Mesodermal cell (in vitro differentiated cells): ENCODE results near the gene RFX4.
A peak's percentile ranks its signal among the peaks of the same experiment; 100 is the strongest.

ENCODE experiments used
- H3K27ac ChIP-seq: 2 replicates; pipeline ENCODE4 v1.7.0; 2013; ENCODE audit warnings: mild to moderate bottlenecking, low read depth, low read length, moderate library complexity; ENCODE audit not compliant: severe bottlenecking
- H3K36me3 ChIP-seq: 2 replicates; pipeline ENCODE4 v1.7.1; 2013; ENCODE audit warnings: mild to moderate bottlenecking, low read length, moderate library complexity; ENCODE audit not compliant: control insufficient read depth, insufficient read depth
- H3K4me1 ChIP-seq: one replicate; pipeline ENCODE4 v1.7.1; 2013; ENCODE audit warnings: mild to moderate bottlenecking, low read length; ENCODE audit not compliant: insufficient read depth, control insufficient read depth, poor library complexity, severe bottlenecking
- H3K4me3 ChIP-seq: 2 replicates; pipeline ENCODE4 v1.7.0; 2013; ENCODE audit warnings: low read length, control low read depth, mild to moderate bottlenecking; ENCODE audit not compliant: insufficient read depth, poor library complexity, severe bottlenecking; ENCODE audit errors: extremely low read depth
- H3K9me3 ChIP-seq: 2 replicates; pipeline ENCODE4 v1.7.1; 2013; ENCODE audit warnings: mild to moderate bottlenecking, low read length, moderate library complexity; ENCODE audit not compliant: control insufficient read depth
- WGBS, 2 experiments: methylation state at CpG; one replicate each; pipeline ENCODE4 v1.1.5; 2013; ENCODE audit warnings: missing lambda C conversion rate in 2 of 2; ENCODE audit not compliant: insufficient coverage in 2 of 2; 5-methylcytosine and 5-hydroxymethylcytosine counted together

Gene RFX4

GRCh38 chr12:106672314-106673025 lies 89.7 kb downstream of the RFX4 start:
- WGBS, 2 experiments, result 38 to 50% methylated on average over 2 to 3 of the region's 8 CpGs
- no peak overlapping the region for H3K4me3 ChIP-seq
- no peaks in the 10 kb centered on the region for H3K36me3 ChIP-seq
- no peaks in the 10 kb centered on the region for H3K9me3 ChIP-seq
- H3K4me1 ChIP-seq, result peaks cover 5% of the 10 kb centered on the region
- H3K27ac ChIP-seq, result peak overlapping the region; percentile 37

GRCh38 chr12:106673141-106673540 lies 90.3 kb downstream of the RFX4 start:
- no peaks in the 10 kb centered on the region for H3K36me3 ChIP-seq
- peaks cover 5% of the 10 kb centered on the region for H3K4me1 ChIP-seq
- no peaks in the 10 kb centered on the region for H3K9me3 ChIP-seq
- H3K4me3 ChIP-seq, result no peak overlapping the region
- no peak overlapping the region for H3K27ac ChIP-seq
- WGBS, 2 experiments, result 54 to 70% methylated on average over 5 of the region's 8 CpGs

DNA sequence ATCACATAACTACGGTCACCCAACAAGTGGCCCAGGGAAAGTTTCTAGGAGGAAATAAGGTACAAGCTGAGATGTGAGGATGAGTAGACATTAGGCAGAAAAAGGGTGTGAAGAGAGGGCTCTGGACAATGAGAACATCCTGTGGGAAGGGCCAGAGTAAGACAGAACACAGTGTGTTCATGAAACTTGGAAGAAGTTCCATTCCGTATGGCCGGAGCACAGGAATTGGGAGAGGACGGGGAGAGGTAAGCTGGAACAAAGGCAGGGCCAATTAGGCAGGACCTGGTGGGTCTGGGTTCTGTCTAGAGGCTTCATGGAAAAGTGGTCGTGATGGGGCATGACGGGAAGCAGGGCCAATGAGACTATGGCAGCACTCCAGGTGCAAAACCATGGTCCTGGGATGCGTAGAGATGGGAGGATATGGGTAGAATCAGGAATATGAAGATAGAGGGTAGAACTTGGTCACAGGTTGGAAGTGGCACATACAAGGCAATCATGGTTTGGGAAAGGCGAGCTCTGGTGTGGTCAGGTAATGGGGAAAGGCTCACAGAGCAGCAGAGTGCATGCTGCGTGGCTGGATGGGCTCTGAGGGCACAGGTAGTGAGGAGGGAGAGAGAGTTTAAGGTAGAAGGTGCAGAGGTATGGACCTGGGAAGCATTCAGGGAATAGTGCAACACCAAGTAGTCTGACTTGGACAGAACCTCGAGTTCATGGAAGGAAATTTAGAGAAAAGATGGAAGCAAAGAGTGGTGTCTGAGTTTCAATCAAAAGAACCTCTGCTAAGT lies 93.0 kb downstream of the RFX4 start:
- H3K9me3 ChIP-seq, result no peaks in the 10 kb centered on the region
- H3K36me3 ChIP-seq, result no peaks in the 10 kb centered on the region
- H3K4me1 ChIP-seq, result peaks cover 5% of the 10 kb centered on the region
- no peak overlapping the region for H3K4me3 ChIP-seq
- H3K27ac ChIP-seq, result no peak overlapping the region
- 95 to 96% methylated on average over 10 of the region's 10 CpGs for WGBS, 2 experiments

DNA sequence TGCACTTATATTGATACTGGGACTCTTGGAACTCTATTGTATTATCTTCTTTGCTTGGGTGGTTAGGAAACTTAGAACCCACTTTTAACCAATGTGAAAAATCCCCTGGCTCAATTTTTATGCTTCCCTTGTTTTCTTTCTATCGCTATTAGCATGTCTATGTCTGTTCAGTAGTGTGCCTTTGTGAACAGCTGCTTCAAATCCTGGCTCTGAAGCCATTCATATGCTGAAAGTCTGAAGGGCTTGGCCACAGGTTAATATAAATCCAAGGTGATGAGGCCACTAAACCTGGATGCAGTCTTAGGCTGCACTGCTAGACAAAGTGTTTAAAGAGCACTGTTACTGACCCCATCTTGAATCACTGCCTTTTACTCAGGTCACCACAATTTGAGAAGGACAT lies 96.8 kb downstream of the RFX4 start:
- Histone ChIP-seq H3K9me3 (no peaks in the 10 kb centered on the region), H3K36me3 (no peaks in the 10 kb centered on the region)
- no CpG with 5 or more reads among the region's 1 CpG for WGBS, 2 experiments

DNA sequence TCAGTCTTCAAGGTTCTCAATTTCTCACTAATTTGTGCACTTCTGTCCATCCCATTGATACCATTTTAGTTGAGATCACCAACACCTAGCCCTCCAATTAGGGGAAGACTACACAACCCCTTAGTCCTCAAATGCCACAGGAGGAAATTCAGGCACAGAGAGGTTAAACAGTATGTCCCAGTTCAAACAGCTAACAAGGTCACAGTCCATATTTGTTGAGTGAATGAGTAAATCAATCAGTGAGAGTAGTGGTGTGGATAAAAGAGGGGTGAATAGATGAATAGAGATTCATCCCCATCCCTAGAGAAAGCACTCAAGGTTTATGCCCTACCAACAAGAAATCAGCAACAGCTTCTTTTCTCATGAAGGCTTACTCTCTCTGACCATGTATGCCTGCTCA lies 97.5 kb downstream of the RFX4 start:
- Histone ChIP-seq H3K4me1 (no peaks in the 10 kb centered on the region), H3K36me3 (no peaks in the 10 kb centered on the region), H3K4me3 (no peak overlapping the region), H3K9me3 (no peaks in the 10 kb centered on the region), H3K27ac (no peak overlapping the region)

More for the DNA sequence above, 96.8 kb downstream of the RFX4 start:
- Histone ChIP-seq H3K4me1 (no peaks in the 10 kb centered on the region), H3K4me3 (no peak overlapping the region), H3K27ac (no peak overlapping the region)

- 54 to 60% methylated on average over 3 of the region's 3 CpGs for WGBS, 2 experiments
- Histone ChIP-seq H3K9me3 (no peaks in the 10 kb centered on the region), H3K4me1 (no peaks in the 10 kb centered on the region), H3K4me3 (no peak overlapping the region), H3K27ac (no peak overlapping the region), H3K36me3 (no peaks in the 10 kb centered on the region)
Measured at GRCh38 chr12:106681210-106681609, 98.4 kb downstream of the RFX4 start.

GRCh38 chr12:106682594-106683234 lies 99.9 kb downstream of the RFX4 start:
- H3K27ac ChIP-seq, result no peak overlapping the region
- 65 to 67% methylated on average over 3 of the region's 4 CpGs for WGBS, 2 experiments
- H3K9me3 ChIP-seq, result no peaks in the 10 kb centered on the region
- H3K4me1 ChIP-seq, result no peaks in the 10 kb centered on the region
- H3K4me3 ChIP-seq, result no peak overlapping the region
- H3K36me3 ChIP-seq, result no peaks in the 10 kb centered on the region

- H3K36me3 ChIP-seq, result no peaks in the 10 kb centered on the region
- no peak overlapping the region for H3K27ac ChIP-seq
- H3K4me1 ChIP-seq, result no peaks in the 10 kb centered on the region
- no peak overlapping the region for H3K4me3 ChIP-seq
- H3K9me3 ChIP-seq, result no peaks in the 10 kb centered on the region
- 87 to 94% methylated on average over 4 of the region's 7 CpGs for WGBS, 2 experiments
Measured at GRCh38 chr12:106684497-106684896, 101.7 kb downstream of the RFX4 start.

DNA sequence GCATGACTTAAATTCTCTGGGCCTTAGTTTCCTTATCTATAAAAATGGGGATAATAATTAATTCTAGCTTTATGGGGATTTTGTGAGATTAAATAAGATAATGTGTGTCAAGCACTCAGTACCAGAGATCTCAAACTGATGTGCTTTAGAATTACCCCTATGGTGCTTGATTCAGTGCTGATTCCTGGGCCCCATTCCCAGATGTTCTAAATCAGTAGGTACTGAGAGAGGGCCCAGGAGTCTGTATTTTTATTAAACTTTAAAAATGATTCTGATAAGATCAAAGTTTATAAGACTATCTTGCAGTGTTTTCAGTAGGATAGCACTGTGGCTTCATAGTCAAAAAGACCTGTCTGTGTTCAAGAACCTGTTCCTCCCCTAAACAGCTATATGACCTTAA lies 102.6 kb downstream of the RFX4 start:
- H3K9me3 ChIP-seq, result no peaks in the 10 kb centered on the region
- H3K4me1 ChIP-seq, result no peaks in the 10 kb centered on the region
- no peak overlapping the region for H3K27ac ChIP-seq
- no peak overlapping the region for H3K4me3 ChIP-seq
- no peaks in the 10 kb centered on the region for H3K36me3 ChIP-seq

DNA sequence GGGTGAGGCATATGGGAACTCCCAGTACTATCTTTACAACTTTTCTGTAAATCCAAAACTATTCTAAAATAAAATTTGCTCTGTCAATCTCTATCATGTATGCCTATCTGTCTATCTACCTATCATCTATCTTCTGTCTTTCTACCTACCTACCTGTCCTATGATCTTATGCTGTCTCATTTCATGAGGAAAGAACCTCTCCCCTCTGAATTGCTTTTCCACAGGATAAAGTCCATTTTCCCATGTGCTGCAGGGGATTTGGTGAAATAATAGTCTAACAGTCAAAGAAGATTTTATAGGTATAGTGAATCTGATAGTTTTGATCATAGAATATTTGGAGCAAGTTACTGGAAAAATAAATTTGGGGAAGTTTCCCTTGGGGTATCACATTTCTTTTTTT lies 104.9 kb downstream of the RFX4 start:
- Histone ChIP-seq H3K9me3 (no peaks in the 10 kb centered on the region), H3K4me3 (no peak overlapping the region), H3K27ac (no peak overlapping the region), H3K4me1 (no peaks in the 10 kb centered on the region), H3K36me3 (no peaks in the 10 kb centered on the region)
